Suprapubic skin (tissue), 4 donors: ENCODE data around the gene CCDC181. TPM values are rescaled to one million over a fixed set of nuclear protein-coding genes. Genes with fewer than 3 reads are reported as not detected.

Experiments used
- DNase-seq, 2 donors: peaks; one replicate each; pipeline ENCODE4 v3.0.0-alpha.2; 2019; ENCODE audit warnings: low spot score in 2 of 2
- H3K27ac ChIP-seq: fragments of 200-600 bp; sonication (generic); one replicate; pipeline ENCODE4 v1.5.1; 2019
- H3K27me3 ChIP-seq: fragments of 200-600 bp; sonication (generic); one replicate; pipeline ENCODE4 v1.5.1; 2019
- H3K36me3 ChIP-seq: fragments of 200-600 bp; sonication (generic); one replicate; pipeline ENCODE4 v1.5.1; 2019
- H3K4me1 ChIP-seq: fragments of 200-600 bp; sonication (generic); one replicate; pipeline ENCODE4 v1.5.1; 2019
- H3K4me3 ChIP-seq: fragments of 200-600 bp; sonication (generic); one replicate; pipeline ENCODE4 v1.5.1; 2019; ENCODE audit warnings: mild to moderate bottlenecking
- H3K9me3 ChIP-seq: fragments of 200-600 bp; sonication (generic); one replicate; pipeline ENCODE4 v1.5.1; 2019
- CTCF ChIP-seq, 2 donors: fragments of 200-600 bp in 1 of 2; fragments of 450-650 bp in 1 of 2; sonication (generic) in 1 of 2; IDR thresholded peaks; one replicate each; pipeline ENCODE4 v1.5.1; 2016 to 2019; ENCODE audit warnings: antibody characterized with exemption in 2 of 2, mild to moderate bottlenecking in 1 of 2, moderate library complexity in 1 of 2
- EP300 ChIP-seq: sonication (generic); formaldehyde crosslinking; IDR thresholded peaks from one replicate; pipeline ENCODE4 v1.6.1; 2017; ENCODE audit warnings: antibody characterized with exemption
- POLR2A ChIP-seq, 2 donors: fragments of 450-650 bp; IDR thresholded peaks; one replicate each; pipeline ENCODE4 v1.6.1; 2017; ENCODE audit warnings: antibody characterized with exemption in 2 of 2, mild to moderate bottlenecking in 2 of 2, moderate library complexity in 2 of 2
- POLR2AphosphoS5 ChIP-seq, 3 donors: sonication (generic); formaldehyde crosslinking; IDR thresholded peaks; one replicate each; pipeline ENCODE4 v1.6.1; 2017; ENCODE audit warnings: antibody characterized with exemption in 3 of 3
- WGBS: methylation state at CpG from one replicate; pipeline ENCODE4 v1.1.5; 2018; 5-methylcytosine and 5-hydroxymethylcytosine counted together
- total RNA-seq, 4 donors: library from RNA; depleted of rRNA; stranded (reverse); fragments of >200 nt; gene quantifications; one replicate each; pipeline ENCODE4 v1.1.0, GENCODE V29; 2016

Gene CCDC181
- total RNA-seq, 4 donors from 2014 or later, result not detected

GRCh38 chr1:169363046-169363730 lies 64.1 kb downstream of the CCDC181 start:
- DNase-seq, result no peak
- Histone ChIP-seq H3K4me3 (no peak overlapping the region), H3K27ac (no peak overlapping the region), H3K36me3 (no peaks in the 10 kb centered on the region), H3K27me3 (no peaks in the 10 kb centered on the region), H3K4me1 (peaks cover 10% of the 10 kb centered on the region), H3K9me3 (no peaks in the 10 kb centered on the region)
- TF ChIP-seq CTCF (IDR thresholded peaks at IDR 0.05) (no peak), EP300 (no peak), POLR2A (IDR thresholded peaks at IDR 0.05) (no peak), POLR2AphosphoS5 (IDR thresholded peaks at IDR 0.05) (no peak)
- 72% methylated on average over 5 of the region's 5 CpGs for WGBS

GRCh38 chr1:169361281-169361680 lies 66.0 kb downstream of the CCDC181 start:
- 90% methylated on average over 7 of the region's 7 CpGs for WGBS
- Histone ChIP-seq H3K4me3 (no peak overlapping the region), H3K9me3 (no peaks in the 10 kb centered on the region), H3K27me3 (no peaks in the 10 kb centered on the region), H3K27ac (no peak overlapping the region), H3K4me1 (peaks cover 2% of the 10 kb centered on the region), H3K36me3 (no peaks in the 10 kb centered on the region)
- DNase-seq, result no peak
- TF ChIP-seq POLR2AphosphoS5 (IDR thresholded peaks at IDR 0.05) (no peak), POLR2A (IDR thresholded peaks at IDR 0.05) (no peak), CTCF (IDR thresholded peaks at IDR 0.05) (no peak), EP300 (no peak)

- Histone ChIP-seq H3K9me3 (no peaks in the 10 kb centered on the region), H3K27me3 (no peaks in the 10 kb centered on the region), H3K4me1 (peaks cover 2% of the 10 kb centered on the region), H3K27ac (no peak overlapping the region), H3K36me3 (no peaks in the 10 kb centered on the region), H3K4me3 (no peak overlapping the region)
- DNase-seq, result no peak
- no peak for TF ChIP-seq POLR2A (IDR thresholded peaks at IDR 0.05)
- no peak for TF ChIP-seq CTCF (IDR thresholded peaks at IDR 0.05)
- no peak for TF ChIP-seq POLR2AphosphoS5 (IDR thresholded peaks at IDR 0.05)
- no peak for TF ChIP-seq EP300
- WGBS, result 94% methylated on average over 1 of the region's 1 CpG
These were observed 66.9 kb downstream of the CCDC181 start for GRCh38 chr1:169360415-169360814.

GRCh38 chr1:169348383-169349036 lies 78.8 kb downstream of the CCDC181 start:
- Histone ChIP-seq H3K4me1 (no peaks in the 10 kb centered on the region), H3K27ac (no peak overlapping the region), H3K36me3 (no peaks in the 10 kb centered on the region), H3K27me3 (no peaks in the 10 kb centered on the region), H3K4me3 (no peak overlapping the region), H3K9me3 (no peaks in the 10 kb centered on the region)
- no peak for DNase-seq
- 43% methylated on average over 5 of the region's 5 CpGs for WGBS
- TF ChIP-seq CTCF (IDR thresholded peaks at IDR 0.05) (peak; percentile 52 to 79), POLR2A (IDR thresholded peaks at IDR 0.05) (no peak)

GRCh38 chr1:169347688-169348382 lies 79.4 kb downstream of the CCDC181 start:
- Histone ChIP-seq H3K27me3 (no peaks in the 10 kb centered on the region), H3K36me3 (no peaks in the 10 kb centered on the region), H3K27ac (no peak overlapping the region), H3K4me3 (no peak overlapping the region), H3K9me3 (no peaks in the 10 kb centered on the region), H3K4me1 (no peaks in the 10 kb centered on the region)
- TF ChIP-seq POLR2A (IDR thresholded peaks at IDR 0.05) (no peak), CTCF (IDR thresholded peaks at IDR 0.05) (no peak), POLR2AphosphoS5 (IDR thresholded peaks at IDR 0.05) (no peak), EP300 (no peak)
- no peak for DNase-seq
- 82% methylated on average over 2 of the region's 2 CpGs for WGBS
